Skeletal muscle cell (primary cell): ENCODE measurements around the gene KIRREL3.

ENCODE experiments used
- DNase-seq: peaks from one replicate; pipeline ENCODE4 v3.0.0-alpha.2; 2010; ENCODE audit warnings: low read depth
- H3K4me3 ChIP-seq: 2 replicates; pipeline ENCODE4 v1.5.1; 2011; ENCODE audit warnings: low read depth, mild to moderate bottlenecking, control low read depth, low read length, moderate library complexity

Gene KIRREL3

GRCh38 chr11:126732981-126733380 is 267.6 kb downstream of the KIRREL3 start:
- no peak for DNase-seq
- no peak overlapping the region for H3K4me3 ChIP-seq

GRCh38 chr11:126731576-126732142 is 268.9 kb downstream of the KIRREL3 start:
- no peak overlapping the region for H3K4me3 ChIP-seq
- no peak for DNase-seq

GRCh38 chr11:126727381-126727780 is 273.2 kb downstream of the KIRREL3 start:
- DNase-seq: no peak
- H3K4me3 ChIP-seq: no peak overlapping the region

GRCh38 chr11:126725521-126725920 is 275.0 kb downstream of the KIRREL3 start:
- no peak overlapping the region for H3K4me3 ChIP-seq
- DNase-seq: no peak

GRCh38 chr11:126725043-126725442 is 275.5 kb downstream of the KIRREL3 start:
- no peak for DNase-seq
- no peak overlapping the region for H3K4me3 ChIP-seq

GRCh38 chr11:126723665-126724045 is 276.9 kb downstream of the KIRREL3 start:
- DNase-seq: no peak
- H3K4me3 ChIP-seq: no peak overlapping the region

GRCh38 chr11:126722956-126723664 is 277.5 kb downstream of the KIRREL3 start:
- H3K4me3 ChIP-seq: no peak overlapping the region
- DNase-seq: no peak

GRCh38 chr11:126722006-126722736 is 278.4 kb downstream of the KIRREL3 start:
- H3K4me3 ChIP-seq: no peak overlapping the region
- DNase-seq: no peak

- H3K4me3 ChIP-seq: no peak overlapping the region
- DNase-seq: no peak
Measured at GRCh38 chr11:126720539-126721235, 279.9 kb downstream of the KIRREL3 start.

GRCh38 chr11:126719740-126720139 is 280.8 kb downstream of the KIRREL3 start:
- DNase-seq: no peak
- no peak overlapping the region for H3K4me3 ChIP-seq

- H3K4me3 ChIP-seq: no peak overlapping the region
- no peak for DNase-seq
Measured at GRCh38 chr11:126718276-126718675, 282.3 kb downstream of the KIRREL3 start.

- no peak overlapping the region for H3K4me3 ChIP-seq
- DNase-seq: no peak
Measured at GRCh38 chr11:126716456-126717083, 284.0 kb downstream of the KIRREL3 start.

- no peak for DNase-seq
Measured at GRCh38 chr11:126713806-126714205, 286.8 kb downstream of the KIRREL3 start.

GRCh38 chr11:126711977-126712625 is 288.5 kb downstream of the KIRREL3 start:
- DNase-seq: no peak
- H3K4me3 ChIP-seq: no peak overlapping the region

More at GRCh38 chr11:126713806-126714205, 286.8 kb downstream of the KIRREL3 start:
- H3K4me3 ChIP-seq: no peak overlapping the region

GRCh38 chr11:126710804-126711399 is 289.7 kb downstream of the KIRREL3 start:
- DNase-seq: no peak
- no peak overlapping the region for H3K4me3 ChIP-seq

- DNase-seq: no peak
- no peak overlapping the region for H3K4me3 ChIP-seq
Measured at GRCh38 chr11:126707498-126707897, 293.1 kb downstream of the KIRREL3 start.

GRCh38 chr11:126704096-126704495 is 296.5 kb downstream of the KIRREL3 start:
- DNase-seq: no peak
- H3K4me3 ChIP-seq: no peak overlapping the region

- no peak overlapping the region for H3K4me3 ChIP-seq
- DNase-seq: no peak
Measured at GRCh38 chr11:126703662-126704061, 296.9 kb downstream of the KIRREL3 start.

GRCh38 chr11:126702987-126703386 is 297.6 kb downstream of the KIRREL3 start:
- DNase-seq: no peak
- no peak overlapping the region for H3K4me3 ChIP-seq
